HL-60 (cell line): ENCODE data around the gene ANK3.

Source experiments
- DNase-seq, 2 experiments: peaks; one replicate each; pipeline ENCODE4 v3.0.0-alpha.2; 2010 to 2020; ENCODE audit warnings: low read depth in 1 of 2, low spot score in 1 of 2
- H3K27ac ChIP-seq: fragments of 250-450 bp; sonication (Bioruptor Pico); replicated peaks from 2 replicates; pipeline ENCODE4 v1.5.1; 2020; ENCODE audit warnings: mild to moderate bottlenecking, moderate library complexity
- H3K27me3 ChIP-seq: fragments of 250-450 bp; sonication (Bioruptor Pico); 2 replicates; pipeline ENCODE4 v1.5.1; 2021; ENCODE audit warnings: mild to moderate bottlenecking, moderate library complexity; ENCODE audit not compliant: insufficient read depth, poor library complexity, severe bottlenecking
- H3K4me3 ChIP-seq: replicated peaks from 2 replicates; pipeline ENCODE4 v1.5.1; 2011; ENCODE audit warnings: mild to moderate bottlenecking, control low read depth, low read length; ENCODE audit not compliant: insufficient read depth
- CTCF ChIP-seq: IDR thresholded peaks from one replicate; pipeline ENCODE4 v1.5.1; 2011; ENCODE audit warnings: low read length, control low read depth, inconsistent platforms; ENCODE audit not compliant: insufficient read depth
- GABPA ChIP-seq: IDR thresholded peaks from 2 replicates; pipeline ENCODE4 v1.6.1; 2012; ENCODE audit warnings: low read depth
- POLR2AphosphoS5 ChIP-seq: IDR thresholded peaks from 2 replicates; pipeline ENCODE4 v1.6.1; 2012; ENCODE audit warnings: low read depth
- REST ChIP-seq: IDR thresholded peaks from 2 replicates; pipeline ENCODE4 v1.6.1; 2012; ENCODE audit warnings: low read depth; ENCODE audit not compliant: insufficient replicate concordance
- SPI1 ChIP-seq: IDR thresholded peaks from 2 replicates; pipeline ENCODE4 v1.6.1; 2012; ENCODE audit warnings: low read depth, mild to moderate bottlenecking, borderline replicate concordance

ANK3 gene

GRCh38 chr10:60351191-60351853 is 38.4 kb downstream of the ANK3 start:
- no peak overlapping the region for H3K4me3 ChIP-seq
- H3K27ac ChIP-seq: no peak overlapping the region
- H3K27me3 ChIP-seq: no peaks in the 10 kb centered on the region
- TF ChIP-seq CTCF: no peak
- TF ChIP-seq REST: no peak
- no peak for TF ChIP-seq POLR2AphosphoS5
- no peak for TF ChIP-seq GABPA
- no peak for TF ChIP-seq SPI1
- DNase-seq: no peak

GRCh38 chr10:60350400-60350799 is 39.3 kb downstream of the ANK3 start:
- no peak for TF ChIP-seq GABPA
- TF ChIP-seq CTCF: no peak
- no peak for TF ChIP-seq SPI1
- TF ChIP-seq REST: no peak
- no peak for TF ChIP-seq POLR2AphosphoS5

GRCh38 chr10:60349426-60349825 is 40.2 kb downstream of the ANK3 start:
- DNase-seq: no peak
- TF ChIP-seq CTCF: no peak
- TF ChIP-seq SPI1: no peak
- TF ChIP-seq POLR2AphosphoS5: no peak
- no peak for TF ChIP-seq REST
- TF ChIP-seq GABPA: no peak
- Histone ChIP-seq H3K27ac (no peak overlapping the region), H3K4me3 (no peak overlapping the region), H3K27me3 (no peaks in the 10 kb centered on the region)

More at GRCh38 chr10:60350400-60350799, 39.3 kb downstream of the ANK3 start:
- H3K27ac ChIP-seq: no peak overlapping the region
- DNase-seq: no peak
- H3K27me3 ChIP-seq: no peaks in the 10 kb centered on the region
- no peak overlapping the region for H3K4me3 ChIP-seq
